DMS114 treated with DMSO at 0.1 percent for 48 hours (cell line): ENCODE results near the gene MYO3B.

Experiments
- DNase-seq: peaks from one replicate; lab custom pipeline; 2025; ENCODE audit not compliant: unreplicated experiment; lab: John Stamatoyannopoulos, UW

Gene MYO3B

GRCh38 chr2:170177950-170178781 lies at the start of gene MYO3B:
Gene MYO3B (plus strand): TSS chr2:170178147. CDS start chr2:170178288, 141 bp downstream.
- no peak for DNase-seq

GRCh38 chr2:170139276-170139967 lies 38.5 kb upstream of the MYO3B start:
- DNase-seq = no peak

GRCh38 chr2:170140561-170140960 lies 37.4 kb upstream of the MYO3B start:
- DNase-seq = no peak

- DNase-seq = no peak
These were observed 36.1 kb upstream of the MYO3B start for GRCh38 chr2:170141865-170142264.

GRCh38 chr2:170142502-170142901 lies 35.4 kb upstream of the MYO3B start:
- no peak for DNase-seq

- DNase-seq = no peak
These were observed 34.8 kb upstream of the MYO3B start for GRCh38 chr2:170143045-170143717.

GRCh38 chr2:170144761-170145160 lies 33.2 kb upstream of the MYO3B start:
- no peak for DNase-seq

GRCh38 chr2:170145191-170145590 lies 32.8 kb upstream of the MYO3B start:
- no peak for DNase-seq

GRCh38 chr2:170145675-170146432 lies 32.1 kb upstream of the MYO3B start:
- no peak for DNase-seq

- no peak for DNase-seq
These were observed 31.2 kb upstream of the MYO3B start for GRCh38 chr2:170146784-170147183.

GRCh38 chr2:170147576-170147975 lies 30.4 kb upstream of the MYO3B start:
- no peak for DNase-seq

GRCh38 chr2:170148161-170148560 lies 29.8 kb upstream of the MYO3B start:
- DNase-seq = no peak

GRCh38 chr2:170152421-170152820 lies 25.5 kb upstream of the MYO3B start:
- DNase-seq = no peak

- DNase-seq = no peak
These were observed 22.8 kb upstream of the MYO3B start for GRCh38 chr2:170155022-170155722.

- no peak for DNase-seq
These were observed 22.2 kb upstream of the MYO3B start for GRCh38 chr2:170155723-170156253.

- DNase-seq = no peak
These were observed 21.4 kb upstream of the MYO3B start for GRCh38 chr2:170156592-170156991.

- DNase-seq = no peak
These were observed 20.8 kb upstream of the MYO3B start for GRCh38 chr2:170157025-170157684.

GRCh38 chr2:170159060-170159459 lies 18.9 kb upstream of the MYO3B start:
- no peak for DNase-seq

- no peak for DNase-seq
These were observed 16.3 kb upstream of the MYO3B start for GRCh38 chr2:170161516-170162270.
